Measurements from ENCODE around the gene AP1M2.
"Not testable (repeated sequence)": the region's sequence is repeated elsewhere in the genome, so short reads cannot be mapped to it uniquely, and the experiment has no call there.

Gene AP1M2

DNA sequence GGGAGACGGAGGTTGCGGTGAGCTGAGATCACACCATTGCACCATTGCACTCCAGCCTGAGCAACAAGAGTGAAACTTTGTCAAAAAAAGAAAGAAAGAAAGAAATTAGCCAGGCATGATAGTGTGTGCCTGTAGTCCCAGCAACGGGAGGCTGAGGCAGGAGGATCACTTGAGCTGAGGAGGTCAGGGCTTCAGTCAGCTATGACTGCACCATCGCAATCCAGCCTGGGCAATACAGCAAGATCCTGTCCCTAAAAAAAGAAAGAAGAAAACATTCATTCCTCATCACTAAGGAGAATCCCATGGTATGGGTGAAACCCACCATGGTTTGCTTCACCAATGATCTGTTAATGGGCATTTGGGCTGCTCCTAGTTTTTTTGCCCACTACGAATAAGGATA is 13.0 kb upstream of the AP1M2 start:
- no peak for DNase-seq

DNA sequence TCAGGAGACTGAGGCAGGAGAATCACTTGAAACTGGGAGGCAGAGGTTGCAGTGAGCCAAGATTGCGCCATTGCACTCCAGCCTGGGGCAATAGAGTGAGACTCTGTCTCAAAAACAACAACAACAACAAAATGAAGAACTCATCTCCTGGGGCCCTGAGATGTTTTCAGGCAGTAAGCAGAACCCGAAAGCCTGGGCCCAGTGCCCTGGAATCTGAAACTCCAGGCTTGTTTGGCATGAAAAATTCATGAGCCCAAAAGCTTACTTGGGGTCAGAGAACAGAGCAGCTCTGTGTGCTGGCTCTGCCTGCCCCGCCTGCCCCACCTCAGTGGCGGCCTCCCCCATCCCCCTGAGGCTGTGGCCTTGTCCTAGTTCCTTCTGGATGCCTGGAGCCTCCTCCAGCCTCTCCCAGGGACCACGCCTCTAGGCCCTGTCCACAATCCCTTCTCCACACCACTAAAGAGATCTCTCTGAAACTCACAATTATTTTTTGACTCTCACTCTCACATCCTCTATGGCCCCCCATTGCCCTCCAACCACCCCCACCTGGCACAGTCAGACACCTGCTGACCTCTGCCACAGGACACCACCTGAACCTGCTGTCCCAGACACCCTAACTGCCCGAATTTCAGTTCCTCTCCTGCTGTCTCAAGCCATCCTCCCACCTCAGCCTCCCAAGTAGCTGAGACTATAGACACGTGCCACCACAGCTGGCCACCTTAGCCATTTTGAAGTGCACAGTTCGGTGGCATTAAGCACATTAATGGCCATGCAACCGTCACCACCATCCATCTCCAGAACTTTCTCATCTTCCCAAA is 6.9 kb upstream of the AP1M2 start:
- DNase-seq, result no peak

DNA sequence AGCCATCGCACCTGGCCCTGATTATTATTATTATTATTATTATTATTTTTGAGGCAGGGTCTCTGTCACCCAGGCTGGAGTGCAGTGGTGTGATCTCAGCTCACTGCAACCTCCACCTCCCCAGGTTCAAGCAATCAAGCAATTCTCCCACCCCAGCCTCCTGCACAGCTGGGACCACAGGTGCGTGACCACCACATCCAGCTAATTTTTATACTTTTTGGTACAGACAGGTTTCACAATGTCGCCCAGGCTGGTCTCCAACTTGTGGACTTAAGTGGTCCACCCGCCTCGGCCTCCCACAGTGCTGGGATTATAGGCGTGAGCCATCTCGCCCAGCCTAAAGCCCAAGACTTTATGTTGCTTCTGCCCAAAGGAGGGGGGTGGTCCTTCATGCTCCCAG is 6.0 kb upstream of the AP1M2 start:
- DNase-seq, result no peak

DNA sequence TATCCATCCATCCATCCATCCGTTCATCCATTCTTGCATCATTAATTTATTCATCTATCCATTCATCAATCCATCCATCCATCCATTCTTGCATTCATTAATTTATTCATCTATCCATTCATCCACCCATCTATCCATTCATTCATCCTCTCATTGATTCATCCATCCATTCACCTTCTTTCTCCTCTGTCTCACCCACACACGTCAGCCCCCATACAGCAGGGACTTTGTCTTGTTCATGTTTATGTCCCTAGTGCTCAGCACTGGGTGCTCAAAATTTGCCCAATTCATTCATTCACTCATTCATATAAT is 683 bp upstream of the AP1M2 start:
- no peak for DNase-seq

DNA sequence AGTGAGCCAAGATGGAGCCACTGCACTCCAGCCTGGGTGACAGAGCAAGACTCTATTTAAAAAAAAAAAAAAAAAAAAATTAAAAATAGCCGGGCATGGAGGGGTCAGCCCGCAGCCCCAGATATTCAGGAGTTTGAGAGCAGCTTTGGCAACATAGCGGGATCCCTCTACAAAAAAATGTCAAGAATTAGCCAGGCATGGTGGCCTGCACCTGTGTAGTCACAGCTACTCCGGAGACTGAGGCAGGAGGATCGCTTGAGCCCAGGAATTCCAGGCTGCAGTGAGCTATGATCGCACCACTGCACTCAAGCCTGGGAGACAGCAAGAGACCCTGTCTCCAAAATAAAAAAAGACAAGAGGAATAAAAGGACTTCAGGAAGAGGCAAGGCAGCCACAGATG is 716 bp downstream of the AP1M2 start:
- no peak for DNase-seq

DNA sequence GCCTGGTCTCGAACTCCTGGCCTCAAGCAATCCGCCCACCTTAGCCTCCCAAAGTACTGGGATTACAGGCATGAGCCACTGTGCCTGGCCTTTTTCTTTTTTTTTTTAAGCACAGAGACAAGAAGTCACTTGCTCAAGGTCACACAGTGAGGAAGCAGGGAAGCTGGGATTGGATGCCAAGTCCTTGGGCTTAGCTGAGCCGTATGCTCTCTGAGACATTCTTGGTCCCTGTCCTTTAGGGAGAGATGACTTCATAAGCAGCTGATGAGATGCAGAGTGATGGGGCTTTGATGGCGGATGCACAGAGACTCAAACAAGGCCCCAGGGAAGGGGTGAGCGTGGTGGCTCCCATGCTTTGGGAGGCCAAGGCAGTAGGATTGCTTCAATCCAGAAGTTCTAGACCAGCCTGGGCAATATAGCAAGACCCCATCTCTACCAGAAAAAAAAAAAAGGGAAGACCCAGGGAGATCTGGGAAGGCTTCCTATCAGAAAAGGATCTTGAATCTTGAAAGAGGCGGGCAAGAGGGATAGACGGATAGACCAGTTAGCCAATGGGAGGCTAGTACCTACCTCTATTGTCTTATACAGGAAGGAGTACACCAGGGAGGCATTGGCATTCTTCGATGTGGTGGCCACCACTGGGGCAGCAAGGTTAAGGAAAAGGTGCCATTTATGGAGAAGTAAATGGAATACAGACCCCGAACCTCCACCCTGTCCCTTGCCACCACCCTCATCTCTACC is 3.9 kb downstream of the AP1M2 start:
- DNase-seq, result no peak

DNA sequence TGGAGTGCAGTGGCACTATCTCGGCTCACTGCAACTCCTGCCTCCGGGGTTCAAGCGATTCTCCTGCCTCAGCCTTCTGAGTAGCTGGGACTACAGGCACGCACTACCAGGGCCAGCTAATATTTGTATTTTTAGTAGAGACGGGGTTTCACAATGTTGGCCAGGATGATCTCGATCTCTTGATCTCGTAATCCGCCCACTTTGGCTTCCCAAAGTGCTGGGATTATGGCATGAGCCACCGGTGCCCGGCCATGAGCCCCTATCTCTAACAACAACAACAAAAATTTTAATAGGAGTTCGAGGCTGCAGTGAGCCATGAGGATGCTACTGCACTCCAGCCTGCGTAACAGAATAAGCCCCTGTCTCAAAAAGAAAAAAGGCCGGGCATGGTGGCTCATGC is 5.0 kb downstream of the AP1M2 start:
- DNase-seq, result no peak

DNA sequence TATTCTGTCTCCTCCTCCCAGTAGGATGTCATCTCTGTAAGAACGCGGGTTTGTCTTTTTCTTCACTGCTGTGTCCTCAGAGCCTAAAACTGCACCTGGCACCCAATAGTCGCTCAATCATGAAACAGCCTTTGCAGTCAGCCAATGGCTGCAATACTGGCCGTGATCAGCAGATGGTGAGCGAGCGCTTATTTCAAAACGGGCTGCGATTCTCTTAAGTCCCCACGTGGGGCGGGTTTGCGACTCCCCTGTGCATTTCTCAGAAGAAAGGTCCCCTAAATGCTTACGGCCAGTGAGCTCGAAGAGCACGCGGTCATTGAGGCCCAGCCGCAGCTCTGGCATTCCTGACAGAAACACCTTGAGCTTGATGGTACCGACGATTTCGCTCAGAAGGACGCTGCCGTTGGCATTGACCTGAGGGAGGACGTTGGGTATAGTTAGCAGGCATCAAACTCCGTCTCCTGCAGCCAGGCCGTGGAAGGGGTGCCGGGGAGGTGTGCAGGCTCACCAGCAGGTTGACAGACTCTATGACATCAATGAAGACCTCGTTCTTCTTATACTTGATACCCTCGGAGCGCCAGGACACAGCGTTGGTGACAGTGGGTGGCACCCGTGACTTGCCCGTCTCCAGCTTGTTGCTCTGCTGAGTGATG is 6.0 kb downstream of the AP1M2 start:
- DNase-seq, result peak; percentile 9

DNA sequence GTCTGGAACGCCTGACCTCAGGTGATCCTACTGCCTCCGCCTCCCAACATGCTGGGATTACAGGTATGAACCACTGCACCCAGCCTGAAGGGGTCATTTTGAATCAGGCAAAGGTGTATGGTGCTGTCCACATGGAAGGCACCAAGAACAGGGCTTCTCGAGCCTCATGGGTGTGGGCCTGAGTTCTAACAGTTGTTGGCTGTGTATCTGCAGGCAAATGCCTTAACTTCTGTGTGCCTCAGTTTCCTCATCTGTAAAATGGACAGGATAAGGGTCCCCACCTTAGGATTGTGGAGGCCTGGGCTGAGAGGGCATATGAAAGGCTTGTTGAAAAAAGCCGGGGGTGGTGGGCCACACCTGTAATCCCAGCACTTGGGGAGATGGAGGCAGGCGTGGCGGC is 9.2 kb downstream of the AP1M2 start:
- no peak for DNase-seq

DNA sequence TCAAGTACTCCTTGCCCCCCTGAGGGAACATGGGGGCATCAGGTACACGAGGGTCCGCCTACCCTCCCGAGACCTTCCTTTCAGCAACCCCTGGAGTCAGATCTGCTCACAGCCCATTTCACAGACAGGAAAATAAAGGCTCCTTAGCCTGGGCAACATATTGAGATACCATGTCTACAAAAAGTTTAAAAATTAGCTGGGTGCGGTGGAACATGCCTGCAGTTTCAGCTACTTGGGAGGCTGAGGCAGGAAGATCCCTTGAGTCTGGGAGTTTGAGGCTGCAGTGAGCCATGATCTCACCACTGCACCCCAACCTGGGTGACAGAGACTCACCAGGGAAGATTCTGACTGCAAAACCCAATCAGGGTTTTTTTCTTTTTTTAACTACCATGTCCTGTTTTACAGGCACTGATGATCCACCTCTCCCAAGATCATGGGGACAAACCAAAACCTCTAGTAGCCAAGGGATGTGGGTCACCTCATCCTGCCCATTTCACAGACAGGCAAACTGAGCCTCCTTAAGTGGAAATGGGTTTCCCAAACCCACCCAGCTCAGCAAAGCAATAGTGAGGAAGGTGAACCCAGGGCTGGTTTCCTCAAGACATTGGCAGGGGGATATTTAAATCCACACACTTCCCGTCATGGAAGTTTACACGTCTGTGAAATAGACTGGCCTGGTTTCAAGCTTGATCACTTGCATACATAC is 11.9 kb downstream of the AP1M2 start:
- DNase-seq, result no peak

DNA sequence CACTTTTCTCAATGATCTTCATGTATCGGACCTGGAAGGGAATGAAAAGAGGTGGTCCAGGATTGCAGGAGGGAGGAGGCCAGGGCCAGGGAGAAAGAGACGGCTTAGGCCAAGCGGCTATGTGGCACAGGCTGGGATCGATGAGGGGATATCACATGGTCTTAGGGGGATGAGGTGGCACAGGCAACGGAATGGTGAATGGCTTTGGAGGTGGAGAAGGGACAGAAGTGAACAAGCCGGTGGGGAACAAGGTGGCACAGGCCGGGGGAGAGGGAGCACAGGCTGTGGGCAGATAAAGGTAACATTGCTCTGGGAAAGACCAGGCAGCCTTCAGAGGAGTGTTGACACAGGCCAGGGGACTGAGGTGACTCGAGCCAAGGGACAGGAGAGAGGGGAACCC is 12.7 kb downstream of the AP1M2 start:
- DNase-seq, result no peak

DNA sequence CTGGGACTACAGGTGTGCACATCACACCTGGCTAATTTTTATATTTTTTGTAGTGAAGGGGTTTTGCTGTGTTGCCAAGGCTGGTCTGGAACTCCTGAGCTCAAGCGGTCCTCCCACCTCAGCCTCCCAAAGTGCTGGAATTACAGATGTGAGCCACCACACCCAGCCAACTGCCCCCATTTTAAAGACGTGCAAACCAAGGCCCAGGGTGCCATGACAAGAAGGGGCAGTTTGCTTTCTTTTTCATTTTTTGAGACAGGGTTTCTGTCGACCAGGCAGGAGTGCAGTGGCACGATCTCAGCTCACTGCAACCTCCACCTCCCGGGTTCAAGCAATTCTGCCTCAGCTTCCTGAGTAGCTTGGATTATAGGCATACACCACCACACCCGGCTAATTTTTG is 13.3 kb downstream of the AP1M2 start:
- not testable (repeated sequence) for DNase-seq

DNA sequence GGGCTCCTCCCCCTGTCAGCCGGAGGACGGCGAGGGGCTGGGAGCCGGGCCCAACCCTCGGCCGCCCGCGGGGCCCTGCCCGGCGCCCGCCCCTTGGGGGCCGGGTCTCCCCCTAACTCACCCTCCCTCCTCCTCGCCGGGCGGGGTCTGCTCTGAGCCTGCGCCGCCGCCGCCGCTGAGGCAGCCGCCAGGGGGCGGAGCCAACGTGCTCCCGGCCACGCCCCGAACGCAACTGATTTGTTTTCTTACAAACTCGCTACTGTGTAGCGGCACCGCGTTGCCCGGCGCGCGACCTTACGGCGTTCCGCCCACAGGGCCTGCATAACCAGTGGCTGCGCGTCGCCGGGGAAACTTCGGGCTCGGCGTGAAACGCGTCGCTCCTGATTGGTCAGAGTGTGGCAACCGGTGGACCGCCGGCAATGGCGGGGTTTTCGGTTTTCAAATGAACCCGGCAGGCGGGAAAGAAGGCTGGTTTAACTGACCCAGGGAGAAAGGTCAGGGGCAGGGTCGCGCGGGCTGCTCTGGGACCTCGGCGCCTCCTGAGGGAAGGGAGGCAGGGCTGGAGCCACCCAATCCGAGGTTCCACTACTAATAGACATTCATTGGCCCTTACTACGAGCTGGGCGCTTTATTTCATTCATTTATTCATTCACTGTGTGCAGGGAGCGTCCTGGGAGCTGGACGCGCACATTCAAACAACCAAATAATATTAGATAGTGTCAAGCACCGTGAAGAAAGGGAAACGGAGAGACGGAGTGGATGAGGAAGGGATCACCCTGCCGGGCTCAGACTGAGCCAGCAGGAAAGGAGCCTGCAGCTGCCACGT is 18.1 kb downstream of the AP1M2 start, which contains the start of gene CDKN2D:
CDKN2D (minus strand) TSS at position 154 of the 826 bp plus-strand sequence. CDS start 326 bp downstream, outside the sequence.
- DNase-seq, result peak; percentile 98

DNA sequence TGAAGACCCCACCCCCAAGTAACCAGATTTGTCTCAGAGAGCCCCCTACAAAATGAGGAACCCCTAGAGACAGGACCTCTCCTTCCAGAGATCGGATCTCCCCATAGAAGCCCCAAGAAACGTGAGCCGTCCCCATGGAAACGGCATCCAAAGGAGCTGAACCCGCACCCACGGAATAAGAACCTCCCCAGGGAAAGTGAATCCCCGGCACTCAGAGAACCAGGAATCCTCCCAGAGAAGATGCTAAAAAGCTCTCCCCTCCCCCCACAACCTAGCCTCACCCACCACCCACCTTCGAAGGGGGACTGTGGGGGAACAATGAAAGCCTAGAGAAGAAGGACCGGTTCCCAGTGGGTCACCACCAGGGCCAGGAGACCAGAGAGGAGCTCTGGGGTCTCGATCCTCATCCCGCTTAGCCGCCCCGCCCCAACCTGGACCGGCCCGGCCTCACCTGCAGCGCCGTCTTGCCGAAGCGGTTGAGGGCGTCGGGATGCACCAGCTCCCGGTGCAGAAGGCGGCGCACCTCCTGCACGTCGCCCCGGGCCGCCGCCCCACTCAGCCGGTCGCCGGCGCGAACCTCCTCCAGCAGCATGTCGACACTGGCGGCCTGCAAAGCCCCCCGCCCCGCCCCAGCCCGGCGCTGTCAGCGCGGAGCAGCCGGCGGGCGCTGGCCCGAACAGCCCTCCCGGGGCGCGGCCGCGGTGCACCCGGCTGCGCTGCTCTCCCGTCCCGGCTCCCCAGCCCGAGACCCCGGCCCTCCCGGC is 18.9 kb downstream of the AP1M2 start:
- DNase-seq, result peak; percentile 56

DNA sequence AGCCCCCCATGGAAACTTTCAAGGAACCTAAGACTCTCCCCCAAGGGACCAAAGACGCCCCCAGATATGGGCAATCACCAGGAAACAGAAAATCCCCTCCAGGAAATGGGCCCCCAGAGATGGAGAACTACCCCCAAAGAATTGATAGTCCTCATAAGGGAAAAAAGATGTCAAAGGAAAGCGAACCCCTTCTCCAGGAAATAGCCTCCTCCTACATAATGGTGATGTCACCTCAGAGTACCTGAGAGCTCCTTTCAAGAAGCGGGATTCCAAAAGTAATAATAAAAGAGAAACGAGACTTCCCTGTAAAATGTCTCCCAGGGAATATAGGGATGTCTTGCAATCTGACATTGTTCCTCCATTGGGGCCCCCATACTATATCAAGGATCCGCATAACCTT is 19.5 kb downstream of the AP1M2 start:
- peak; percentile 19 for DNase-seq

DNA sequence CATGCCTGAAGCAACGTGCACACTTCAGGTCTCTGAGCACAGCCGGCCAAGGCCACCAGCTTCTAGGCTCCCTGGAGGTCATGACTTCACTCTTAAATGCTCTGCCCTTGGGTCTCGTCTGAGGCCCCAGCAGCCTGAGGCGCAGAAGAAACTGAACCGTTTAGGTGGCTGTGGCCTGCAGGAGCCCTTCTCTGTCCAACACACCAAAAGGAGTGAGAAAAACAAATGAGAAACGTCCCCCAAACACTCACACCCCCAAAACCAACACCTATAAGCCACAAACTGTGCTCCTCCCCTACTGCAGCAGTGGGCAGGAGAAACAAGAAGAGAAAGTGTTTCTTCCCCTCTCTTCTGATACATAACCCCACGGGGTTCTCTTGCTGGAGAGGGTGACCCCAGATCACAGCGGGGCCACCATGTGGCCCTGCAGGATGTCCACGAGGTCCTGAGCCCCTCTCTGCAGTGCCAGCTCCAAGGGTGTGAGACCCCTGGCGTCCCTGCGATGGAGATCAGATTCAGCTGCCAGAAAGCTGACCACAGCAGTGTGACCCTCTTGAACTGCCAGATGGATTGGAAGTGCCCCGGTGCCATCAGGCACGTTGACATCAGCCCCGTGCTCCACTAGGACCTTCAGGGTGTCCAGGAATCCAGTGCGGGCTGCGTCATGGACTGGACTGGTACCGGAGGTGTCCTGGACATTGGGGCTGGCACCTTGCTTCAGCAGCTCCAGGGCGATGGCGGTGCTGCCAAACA is 20.3 kb downstream of the AP1M2 start:
- DNase-seq, result no peak

DNA sequence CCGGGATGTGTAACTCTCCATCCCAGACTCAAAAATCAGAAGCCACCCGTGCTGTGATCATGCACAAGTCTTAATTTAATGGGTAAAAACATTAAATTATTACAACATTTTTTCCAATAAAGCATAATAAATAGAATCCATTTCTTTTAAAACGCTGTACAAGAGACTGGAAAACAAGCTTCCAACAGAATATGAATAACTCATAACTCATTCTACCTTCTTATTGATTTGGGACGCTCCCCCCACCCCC is 20.8 kb downstream of the AP1M2 start:
- DNase-seq, result no peak

DNA sequence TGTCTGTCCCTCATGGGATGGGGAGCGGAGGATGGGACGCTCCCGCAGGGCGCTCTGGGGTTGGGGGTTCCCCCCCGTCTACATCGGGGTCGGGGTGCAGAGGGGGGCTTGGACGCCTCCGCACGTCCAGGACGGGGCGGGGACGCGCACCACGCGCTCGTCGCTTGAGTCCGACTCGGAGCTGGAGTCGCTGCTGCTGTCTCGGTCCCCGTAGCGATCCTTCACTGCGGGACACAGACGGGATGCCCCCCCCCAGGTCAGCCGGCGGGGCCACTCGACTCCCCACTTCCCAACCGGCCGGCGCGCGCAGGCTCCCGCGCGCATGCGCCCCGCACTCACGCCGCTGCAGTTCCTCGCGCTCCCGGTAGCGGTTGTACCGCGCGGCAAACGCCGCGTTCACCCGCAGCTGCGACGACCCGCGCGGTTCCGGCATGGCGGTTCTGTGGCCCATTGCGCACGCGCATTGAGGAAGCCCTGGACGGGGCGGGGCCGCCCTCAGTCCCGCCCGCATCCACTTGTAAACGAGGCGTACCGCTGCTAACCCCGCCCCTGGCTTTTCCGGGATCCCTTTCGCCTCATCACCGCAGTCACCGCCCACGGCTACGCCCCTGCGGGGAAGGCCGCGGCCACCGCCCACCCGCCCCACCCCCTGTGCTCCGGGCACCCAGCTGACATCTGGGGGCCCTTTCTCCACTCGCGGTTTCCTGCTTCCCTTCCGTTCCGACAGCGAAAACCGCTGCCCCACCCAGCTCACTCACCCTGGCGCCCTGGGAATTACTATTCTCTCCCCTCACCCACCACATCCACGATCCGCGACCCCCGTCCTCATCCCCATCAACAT is 21.3 kb downstream of the AP1M2 start, which contains the start of gene KRI1:
KRI1 (minus strand) TSS at position 444 of the 841 bp plus-strand sequence; CDS start at position 433, 11 bp downstream.
- DNase-seq, result peak; percentile 94

DNA sequence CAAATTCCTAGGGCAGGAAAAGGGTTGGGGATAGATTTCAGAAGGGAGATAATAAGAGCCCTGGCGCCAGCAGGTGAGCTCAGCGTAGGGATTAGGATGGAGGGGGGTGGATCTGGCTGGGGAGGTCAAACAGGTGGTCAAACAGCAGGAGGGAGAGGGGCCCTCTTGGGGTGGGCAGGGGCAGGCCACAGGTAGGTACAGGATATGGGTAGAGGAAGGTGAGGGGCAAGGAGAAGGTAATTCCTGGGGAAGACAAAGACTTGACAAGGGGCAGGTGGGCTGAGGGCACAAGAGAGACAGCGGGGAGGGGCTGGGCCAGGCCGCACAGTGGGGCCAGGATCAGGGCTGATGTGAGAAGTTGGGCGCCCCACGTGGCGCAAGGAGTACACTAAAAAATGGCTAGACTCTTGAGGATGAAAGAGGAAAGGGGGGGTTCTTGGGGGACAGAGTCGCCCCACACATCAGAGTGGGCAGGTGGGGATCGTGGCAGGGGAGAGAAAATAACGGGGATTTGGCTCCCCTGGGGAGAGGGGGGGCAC is 22.0 kb downstream of the AP1M2 start:
- DNase-seq, result peak; percentile 46

DNA sequence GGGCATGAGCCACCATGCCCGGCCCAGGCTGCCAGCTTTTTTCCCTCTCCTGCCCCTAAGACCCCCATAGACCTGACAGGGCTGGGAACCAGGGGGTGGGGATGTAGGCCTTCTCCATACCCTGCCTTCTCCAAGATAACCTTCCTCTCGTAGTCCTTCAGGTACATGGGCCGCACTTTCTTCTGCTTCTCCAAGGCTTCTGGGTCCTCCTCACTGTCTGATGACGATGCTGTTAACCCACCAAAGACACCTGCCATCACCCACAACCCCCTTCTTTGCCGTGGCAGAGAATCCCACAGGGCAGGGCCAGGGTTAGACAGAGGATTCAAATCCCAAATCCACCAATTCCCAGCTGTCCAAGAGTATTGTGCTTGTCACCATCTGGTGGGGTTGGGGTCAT is 24.5 kb downstream of the AP1M2 start:
- no peak for DNase-seq

Measured in DMS79 treated with DMSO at 0.1 percent for 48 hours (cell line).